T-helper 1 cell treated with Interleukin-12 subunit alpha and Interleukin-12 subunit beta and Interleukin-4 antibody, amounts not matched to agents 30 ng/mL and 1 ng/mL, for 36 hours (primary cell): ENCODE data around the gene SCRN2. TPM values are rescaled to one million over a fixed set of nuclear protein-coding genes. Genes with fewer than 3 reads are reported as not detected.

Experiments
- intact Hi-C: fragments of 100-400 bp; cut with micrococcal nuclease; formaldehyde crosslinking; loops from one replicate; pipeline ENCODE4 v1.15.1; 2024
- total RNA-seq: library from RNA; stranded (reverse); gene quantifications from 2 replicates; pipeline ENCODE4 v1.2.3, GENCODE V29; 2022

The SCRN2 gene
- 28.7 and 32.4 TPM in 2 replicates for total RNA-seq

DNA sequence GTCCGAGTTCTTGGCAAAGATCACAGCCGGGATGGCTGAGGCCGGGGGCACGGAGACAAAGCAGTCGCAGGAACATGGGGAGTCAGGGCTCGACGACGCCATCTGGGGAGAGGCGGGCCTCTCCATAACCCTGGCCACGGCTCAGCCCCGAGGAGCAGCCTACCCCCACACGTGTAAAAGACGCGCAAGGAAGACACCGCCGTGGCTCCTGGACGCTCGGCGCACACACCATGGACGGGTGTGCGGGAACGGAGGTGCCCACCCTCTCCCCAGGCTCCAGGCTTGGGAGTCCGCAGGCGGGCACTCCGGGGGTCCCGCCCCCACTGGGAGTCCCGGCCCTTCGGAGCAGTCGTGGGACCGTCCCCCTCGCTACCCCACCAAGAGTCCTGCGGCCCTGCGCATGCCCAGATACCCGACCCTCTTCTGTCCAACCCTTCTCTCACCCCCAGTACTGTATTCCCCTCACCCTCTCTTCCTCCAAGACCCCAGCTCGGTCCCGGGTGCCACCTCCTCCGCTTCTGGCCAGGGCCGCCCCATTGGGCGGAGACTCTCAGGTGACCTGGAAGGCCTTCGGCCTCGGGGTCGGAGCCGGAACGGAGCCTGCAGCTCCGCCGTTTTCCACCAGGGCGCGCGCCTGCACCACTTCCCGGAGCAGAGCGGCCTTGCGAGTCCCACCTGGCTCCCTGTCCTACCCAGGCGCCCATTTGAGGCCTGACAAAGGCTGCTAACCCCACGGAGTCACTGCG lies at the start of gene SCRN2:
TSS of gene SCRN2 (minus strand) at position 532 of the 746 bp plus-strand sequence. CDS start at position 102, 430 bp downstream.
- intact Hi-C loops = loop anchor here (1.0 to 2.0 kb wide), 6 partner anchors 10 to 184 kb away; partner anchors contain the start of genes LRRC46, MRPL10 and PNPO

DNA sequence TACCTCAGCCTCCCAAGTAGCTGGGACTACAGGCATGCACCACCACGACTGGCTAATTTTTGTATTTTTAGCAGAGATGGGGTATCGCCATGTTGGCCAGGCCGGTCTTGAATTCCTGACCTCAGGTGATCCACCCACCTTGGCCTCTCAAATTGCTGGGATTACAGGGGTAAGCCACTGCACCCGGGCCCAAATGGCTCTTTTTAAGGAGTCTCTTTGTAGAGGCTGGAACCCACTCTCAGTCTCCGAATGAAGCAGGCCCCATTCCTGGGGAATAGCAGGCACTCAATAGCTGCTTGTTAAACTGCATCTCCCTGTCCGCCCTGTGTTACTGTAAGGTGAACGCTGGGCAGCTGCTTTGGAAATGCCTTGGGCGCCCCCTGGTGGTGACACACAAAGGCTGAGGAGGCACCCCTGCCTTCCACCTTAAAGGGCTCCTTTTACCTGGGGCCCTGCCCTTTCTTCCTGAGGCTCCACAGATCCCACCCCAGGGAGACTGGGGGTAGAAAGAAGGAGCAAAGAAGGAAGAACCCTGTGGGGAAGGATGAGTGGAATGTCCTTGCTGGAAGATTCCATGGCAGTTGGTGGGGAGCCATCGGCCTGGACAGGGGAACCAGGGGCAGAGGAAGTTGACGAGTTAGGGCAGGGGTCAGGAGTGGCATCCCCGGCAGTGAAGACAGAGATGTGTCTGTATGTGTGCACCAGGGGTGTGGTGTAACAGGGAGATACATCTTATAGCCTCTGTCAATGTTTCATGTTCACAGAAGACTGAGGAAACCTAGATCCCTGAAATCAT lies 48.9 kb upstream of the SCRN2 start:
- intact Hi-C loops = loop anchor here (1.0 kb wide), 2 partner anchors 49 to 114 kb away; partner anchors contain the start of gene SCRN2

DNA sequence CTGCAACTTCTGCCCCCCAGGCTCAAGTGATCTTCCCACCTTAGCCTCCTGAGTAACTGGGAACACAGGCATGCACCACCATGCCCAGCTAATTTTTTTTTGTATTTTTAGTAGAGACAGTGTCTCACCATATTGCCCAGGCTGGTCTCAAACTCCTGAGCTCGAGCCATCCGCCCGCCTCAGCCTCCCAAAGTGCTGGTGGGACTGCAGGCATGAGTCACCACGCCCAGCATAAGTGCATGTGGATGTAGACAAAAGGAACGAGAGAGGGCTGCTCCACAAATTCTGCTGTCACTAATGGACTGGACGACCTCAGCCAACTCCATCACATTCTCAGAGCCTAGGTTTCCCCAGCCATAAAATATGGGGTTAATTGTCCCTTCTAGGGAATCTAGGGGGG lies 47.2 kb upstream of the SCRN2 start:
- intact Hi-C loops = no loop called here

DNA sequence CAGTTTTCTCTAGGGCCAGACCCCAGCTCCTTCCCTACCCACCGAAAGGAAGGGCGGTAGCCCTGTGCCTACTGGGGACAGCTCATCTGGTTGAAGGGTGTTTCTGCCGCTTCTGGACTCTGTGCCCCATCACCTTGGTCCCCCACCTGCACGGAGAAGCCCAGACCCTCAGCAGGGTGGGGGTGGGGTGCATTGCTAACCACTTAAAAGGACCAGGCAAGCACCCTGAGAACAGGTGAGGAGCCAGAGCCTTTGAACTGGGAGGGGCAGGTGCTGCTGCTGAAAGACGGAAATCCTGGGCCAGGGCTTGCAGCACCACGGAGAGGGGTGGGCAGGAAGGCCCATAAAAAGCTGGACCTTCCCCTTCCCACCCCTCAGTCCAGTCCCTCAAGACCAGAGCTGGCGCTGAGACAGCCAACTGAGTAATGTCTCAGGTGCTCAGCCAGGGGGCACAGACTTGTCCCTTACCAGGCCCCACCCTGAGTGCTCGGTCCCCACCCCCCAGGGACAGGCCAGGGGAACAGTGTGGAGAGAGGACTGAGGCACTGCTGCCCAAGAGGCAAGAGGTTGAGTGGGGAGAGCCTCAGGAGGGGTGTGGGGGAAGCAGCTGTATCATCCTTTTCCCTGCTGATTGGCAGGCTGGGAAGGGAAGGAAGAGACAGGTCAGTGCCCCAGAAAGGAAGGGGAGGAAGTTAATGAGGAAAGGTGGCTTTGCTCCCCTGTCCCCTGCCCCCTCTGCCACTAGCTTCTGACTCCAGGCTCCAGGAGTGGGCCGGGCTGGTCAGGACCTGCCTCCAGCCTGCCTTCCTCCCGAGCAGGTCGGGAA lies 44.0 kb upstream of the SCRN2 start:
- intact Hi-C loops = no loop called here

DNA sequence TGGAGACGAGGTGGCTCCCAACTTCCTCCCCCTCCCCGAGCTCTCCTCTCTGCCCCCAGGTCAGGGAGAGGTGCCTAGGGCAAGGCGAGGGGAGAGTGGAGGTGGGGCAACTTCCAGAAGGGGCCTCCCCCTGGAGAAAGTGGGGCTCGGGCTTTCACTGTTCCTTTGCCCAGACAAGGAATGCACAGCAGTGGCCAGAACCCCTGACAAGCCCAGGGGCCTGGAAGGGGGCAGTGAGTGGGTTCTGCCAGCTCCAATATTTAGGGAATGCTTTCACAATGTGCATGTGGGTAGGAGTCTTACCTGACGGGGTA lies 43.3 kb upstream of the SCRN2 start:
- intact Hi-C loops = no loop called here

DNA sequence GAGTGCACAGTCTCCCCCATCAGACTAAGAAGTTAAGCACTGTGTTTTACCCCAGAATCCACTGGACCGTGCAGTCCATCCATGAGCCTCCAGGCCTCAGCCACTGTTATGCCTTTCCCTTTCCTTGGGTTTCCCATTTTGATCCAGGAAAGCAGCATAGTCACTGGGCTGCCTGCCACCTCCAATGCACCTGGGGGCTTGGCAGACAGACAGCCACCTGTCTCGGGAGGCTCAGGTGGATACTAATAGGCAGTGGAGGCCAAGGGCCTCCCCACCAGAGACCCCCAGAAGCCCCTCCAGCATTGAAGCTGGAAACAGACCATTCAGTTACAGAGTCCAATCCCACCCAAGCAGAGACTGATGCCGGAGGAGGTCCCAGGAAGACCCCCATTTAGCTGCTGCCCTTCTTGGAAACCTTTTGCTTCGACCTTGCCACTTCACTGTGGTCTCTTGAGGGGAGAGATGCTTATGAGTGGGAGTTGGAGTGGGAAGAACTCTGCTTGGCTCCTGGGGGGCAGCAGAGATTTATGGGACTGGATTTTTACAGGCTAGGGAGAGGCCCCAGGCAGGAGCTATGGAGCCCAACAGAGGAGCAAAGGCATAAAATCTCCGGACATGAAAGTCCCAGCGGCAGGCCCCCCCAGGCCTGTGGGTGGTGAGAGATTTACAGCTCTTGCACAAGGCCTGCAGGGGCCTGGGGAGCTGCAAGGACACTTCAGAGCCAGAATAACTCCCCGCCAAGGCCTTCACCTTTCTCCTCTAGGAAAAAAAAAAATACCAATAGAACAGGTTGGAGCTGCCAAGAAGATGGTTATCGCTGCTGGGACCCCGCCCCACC lies 42.7 kb upstream of the SCRN2 start:
- intact Hi-C loops = no loop called here

DNA sequence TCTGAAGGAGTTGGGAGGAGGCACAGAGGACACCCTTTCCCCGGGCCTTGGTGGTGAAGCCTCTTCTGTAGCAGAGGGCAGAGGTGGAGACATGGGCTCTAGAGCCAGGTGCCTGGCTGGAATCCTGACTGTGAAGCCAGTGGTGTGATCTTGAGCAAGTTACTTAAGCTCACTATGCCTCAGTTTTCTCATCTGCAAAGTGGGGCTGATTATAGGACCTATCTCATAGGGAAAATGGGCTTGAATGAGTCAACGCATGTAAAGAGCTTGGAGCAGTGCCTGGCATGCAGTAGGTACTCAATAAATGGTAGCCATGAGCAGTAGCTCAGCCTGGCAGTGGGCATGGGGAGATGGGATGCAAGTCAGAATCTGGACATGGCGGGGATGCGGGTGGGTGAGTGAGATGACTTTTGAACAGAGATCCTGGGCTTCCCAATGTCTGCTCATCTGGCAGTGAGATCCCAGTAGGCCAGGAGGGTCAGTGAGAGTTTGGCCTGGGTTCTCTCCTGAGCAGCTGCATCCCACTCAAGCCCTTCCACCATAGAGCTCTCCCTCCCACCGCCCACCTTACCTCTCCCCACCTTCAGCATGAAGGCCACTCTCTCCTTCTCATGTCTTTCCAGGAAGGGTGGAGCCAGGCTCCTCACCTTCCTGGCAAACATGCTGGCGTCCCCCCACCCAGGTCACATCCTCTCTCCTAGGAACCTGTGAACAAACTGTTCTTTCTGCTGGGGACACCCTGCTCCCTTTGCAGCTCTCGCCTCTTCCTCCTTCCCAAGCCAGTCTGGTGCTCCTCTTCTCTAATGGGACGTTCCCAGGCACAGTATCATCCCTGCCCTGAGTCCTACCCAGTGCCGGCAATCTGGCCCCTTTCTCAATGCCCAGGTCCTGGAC lies 41.9 kb upstream of the SCRN2 start:
- intact Hi-C loops = no loop called here

DNA sequence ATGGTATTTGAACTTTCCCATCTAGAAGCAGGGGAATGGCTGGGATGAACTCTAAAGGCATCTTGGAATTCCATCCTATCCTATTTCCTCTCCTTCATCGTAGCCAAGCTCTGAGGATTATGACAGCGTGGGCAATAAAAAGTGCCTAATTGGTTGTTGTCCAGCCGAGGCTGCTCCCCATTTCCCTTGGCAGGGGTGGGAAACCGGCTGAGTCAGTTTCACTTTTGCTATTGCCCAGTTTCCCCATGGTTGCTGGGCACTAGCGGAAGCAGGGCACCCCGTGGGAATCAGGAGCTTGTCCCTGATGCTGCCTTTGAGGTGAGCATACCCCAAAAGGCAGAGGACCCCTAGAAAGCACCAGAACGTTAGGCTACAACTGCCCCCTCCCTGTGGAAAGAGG lies 41.2 kb upstream of the SCRN2 start:
- intact Hi-C loops = no loop called here

DNA sequence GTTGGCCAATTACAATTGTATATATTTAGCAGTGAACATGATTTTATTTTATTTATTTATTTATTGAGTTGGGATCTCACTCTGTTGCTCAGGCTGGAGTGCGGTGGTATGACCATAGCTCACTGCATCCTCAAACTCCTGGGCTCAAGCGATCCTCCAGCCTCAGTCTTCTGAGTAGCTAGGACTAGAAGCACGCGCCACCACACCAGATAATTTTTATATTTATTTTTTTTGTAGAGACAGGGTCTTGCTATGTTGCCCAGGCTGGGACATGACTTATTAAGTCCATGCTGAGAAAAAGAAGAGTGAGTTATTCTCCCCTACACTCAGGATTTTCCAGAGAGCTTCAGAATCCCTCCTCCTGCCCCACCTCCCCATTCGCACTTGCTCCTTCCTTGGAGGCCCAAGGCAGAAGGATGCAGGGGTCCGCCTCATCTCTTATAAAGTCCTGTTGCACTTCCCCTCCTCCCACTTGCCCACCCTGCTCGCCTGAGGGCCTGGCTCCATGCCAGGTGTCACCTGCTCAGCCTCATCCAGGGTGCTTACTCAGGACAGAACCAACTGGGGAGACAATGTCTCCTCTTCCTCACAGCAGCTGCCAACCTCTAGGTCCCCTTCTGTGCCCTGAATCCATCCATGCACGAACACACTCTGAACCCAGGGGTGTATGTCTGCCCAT lies 38.8 kb upstream of the SCRN2 start:
- intact Hi-C loops = no loop called here

DNA sequence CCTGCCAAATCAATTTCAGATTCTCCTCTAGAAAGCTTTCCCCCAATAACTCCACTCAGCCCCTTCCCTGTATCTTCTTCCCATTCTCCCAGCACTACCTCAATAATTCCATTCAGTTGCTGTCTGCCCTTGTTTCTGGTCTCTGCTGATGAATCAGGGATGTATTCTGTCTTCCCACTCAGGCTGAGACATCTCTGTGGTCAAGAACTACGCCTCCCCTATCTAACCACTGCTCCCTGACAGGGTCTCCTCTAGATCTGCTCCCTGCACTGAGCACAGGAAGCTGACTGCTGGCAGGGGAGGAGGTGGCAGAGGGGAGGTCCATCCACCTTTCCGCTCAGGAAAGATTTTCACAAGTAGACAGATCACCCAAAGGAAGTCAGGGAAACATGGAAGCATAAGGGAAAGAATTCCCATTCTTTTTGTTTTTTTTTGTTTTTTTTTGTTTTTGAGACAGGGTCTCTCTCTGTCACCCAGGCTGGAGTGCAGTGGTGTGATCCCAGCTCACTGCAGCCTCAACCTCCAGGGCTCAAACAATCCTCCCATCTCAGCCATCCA lies 38.0 kb upstream of the SCRN2 start:
- intact Hi-C loops = no loop called here

DNA sequence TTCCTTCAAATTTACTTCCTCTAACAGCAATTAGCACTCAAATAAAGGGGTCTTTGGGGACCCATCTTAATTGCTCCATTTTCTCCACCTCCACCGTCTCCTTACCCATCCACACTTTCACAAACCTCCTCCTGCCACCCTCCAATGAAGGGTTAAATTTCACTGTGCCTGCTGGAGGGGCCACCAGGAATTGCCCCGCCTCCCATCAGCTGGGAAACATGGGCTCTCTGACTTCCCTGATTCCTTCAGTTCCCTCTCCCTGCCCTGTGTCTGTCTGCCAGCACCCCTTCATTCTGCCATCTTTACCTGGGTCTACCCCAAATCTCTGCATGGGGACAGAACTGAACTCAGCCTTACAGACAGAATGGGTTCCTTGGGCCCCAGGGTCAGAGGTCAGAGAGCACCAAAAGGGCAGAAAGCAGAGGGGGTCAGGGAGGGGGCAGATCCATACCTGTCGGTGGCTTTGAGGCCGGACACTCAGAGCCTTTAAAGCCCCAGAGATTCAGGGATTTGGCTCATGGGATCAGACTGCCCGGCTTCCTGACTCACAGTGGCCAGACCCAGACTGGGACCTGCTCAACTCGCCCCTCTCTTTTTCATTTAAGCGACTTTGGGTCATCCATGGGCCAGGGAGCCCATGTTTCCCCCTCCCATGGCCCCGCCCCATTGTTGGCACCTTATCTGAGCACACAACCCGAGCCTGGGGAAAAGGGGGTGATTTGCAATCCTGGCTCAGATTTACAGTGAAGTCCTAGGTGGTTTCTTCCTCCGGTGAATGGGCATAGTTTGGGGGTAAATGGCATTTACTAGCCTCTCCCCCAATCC lies 37.3 kb upstream of the SCRN2 start:
- intact Hi-C loops = no loop called here

DNA sequence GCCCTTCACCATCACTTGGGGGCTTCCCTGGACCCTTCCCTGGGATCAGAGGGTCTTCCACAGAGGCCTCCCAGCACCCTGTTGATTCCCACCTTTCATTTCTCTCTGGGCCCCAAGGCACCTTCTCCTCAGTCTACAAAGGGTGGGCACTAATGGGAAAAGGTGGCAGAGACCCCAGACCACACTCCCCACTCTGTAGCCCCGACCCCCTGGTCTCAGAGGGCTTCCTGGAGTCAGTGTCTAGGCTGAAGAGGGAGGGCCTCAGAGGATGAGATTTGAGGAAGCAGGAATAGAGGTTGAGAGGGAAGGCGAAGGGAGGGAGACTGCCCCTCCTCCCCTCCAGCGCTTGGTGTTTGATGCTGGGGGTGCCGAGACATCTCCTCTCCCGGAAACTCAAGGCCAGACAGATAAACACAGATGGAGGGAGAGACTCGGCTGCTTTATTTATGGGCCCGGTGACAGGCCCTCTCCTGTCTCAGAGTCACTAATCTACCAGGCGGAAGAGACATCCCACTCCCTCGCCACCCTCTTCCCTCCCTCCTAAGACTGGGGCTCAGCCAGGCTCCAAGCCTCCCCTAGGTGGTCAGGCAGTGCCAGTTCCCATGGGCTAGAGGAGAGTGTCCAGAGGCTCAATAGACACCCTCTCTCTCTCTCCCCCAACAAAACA lies 36.4 kb upstream of the SCRN2 start:
- intact Hi-C loops = no loop called here

DNA sequence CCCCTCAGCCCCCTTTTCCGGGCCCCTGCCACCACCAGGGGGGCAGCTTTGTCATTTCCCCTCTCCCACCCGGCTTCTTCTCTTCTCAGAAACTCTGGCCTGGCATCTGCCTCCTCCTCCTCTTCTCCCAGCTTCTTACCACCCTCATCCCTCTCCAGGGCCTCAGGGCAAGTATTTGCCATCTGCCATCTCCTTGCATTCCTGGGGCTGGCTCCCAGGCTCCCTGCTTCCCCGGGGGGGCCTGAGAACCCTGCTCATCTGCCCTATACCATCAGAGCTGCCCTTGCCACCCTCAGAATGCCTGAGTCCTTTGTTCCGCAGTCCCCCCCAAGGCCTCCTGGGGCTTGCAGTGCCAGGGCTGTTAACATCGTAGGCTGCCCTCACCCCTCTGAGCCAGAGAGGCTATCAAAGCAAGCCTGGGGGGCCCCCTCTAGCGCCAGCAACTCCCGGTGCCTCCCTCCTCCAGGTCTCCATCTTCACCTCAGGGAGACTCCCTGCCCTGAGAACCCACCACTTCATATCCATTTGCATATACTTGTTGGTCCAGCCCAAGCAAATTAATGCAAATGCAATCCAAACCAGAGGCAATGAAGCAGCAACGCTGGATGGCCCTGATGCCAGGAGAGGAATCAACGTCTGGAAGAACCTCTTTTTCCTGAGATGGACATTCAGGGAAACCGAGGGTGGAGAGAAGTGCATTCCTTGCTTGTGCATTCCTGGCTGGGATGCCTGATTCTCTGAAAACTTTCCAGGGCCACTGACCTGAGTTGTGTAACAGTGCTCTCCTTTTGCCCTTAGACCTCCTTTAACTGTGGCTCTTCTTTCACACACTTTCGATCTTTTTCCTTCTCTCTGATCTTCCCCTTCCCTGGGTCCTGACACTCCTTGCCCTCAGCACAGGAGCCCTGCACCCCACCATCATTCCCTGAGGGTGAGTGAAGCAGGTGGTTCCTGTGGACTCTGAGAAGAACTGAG lies 34.2 kb upstream of the SCRN2 start:
- intact Hi-C loops = no loop called here

DNA sequence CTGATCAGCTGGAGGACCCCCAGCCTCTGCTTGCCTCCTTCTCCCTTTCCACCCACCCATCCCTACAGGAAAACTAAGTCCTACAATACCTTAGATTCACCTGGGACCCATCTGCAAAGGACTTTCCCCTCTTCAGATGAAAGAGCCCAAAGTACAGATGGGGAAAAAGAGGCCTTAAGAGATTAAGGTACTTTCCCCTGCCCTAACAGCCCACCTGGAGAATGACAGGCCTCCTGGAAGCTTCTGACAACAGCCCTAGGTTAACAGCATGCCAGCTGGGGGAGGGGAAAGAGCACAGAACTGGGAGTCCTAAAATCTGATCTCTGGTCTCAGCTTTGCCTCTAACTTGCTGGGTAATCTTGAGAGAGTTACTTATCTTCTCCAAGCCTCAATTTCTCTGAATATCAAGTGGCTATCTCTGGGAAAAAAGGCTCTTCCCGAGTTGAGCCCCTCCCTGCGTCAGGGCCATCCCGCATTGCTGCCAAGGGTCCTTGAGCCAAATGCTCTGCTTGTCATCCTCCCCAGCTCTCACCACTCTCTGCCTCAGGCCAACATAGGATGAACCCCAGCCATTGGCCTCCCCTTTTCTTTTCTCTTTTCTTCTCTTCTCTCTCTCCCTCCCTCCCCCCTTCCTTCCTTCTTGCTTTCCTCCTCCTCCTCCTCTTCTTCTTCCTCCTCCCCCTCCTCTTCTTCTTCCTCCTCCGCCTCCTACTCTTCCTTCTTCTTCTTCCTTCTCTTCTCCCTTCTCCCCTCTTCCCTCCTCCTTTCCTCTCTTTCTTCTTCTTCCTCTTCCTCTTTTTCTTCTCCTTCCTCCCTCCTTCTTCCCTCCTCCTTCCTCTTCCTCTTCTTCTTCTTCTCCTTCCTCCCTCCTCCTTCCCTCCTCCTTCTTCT lies 32.4 kb upstream of the SCRN2 start:
- intact Hi-C loops = no loop called here

DNA sequence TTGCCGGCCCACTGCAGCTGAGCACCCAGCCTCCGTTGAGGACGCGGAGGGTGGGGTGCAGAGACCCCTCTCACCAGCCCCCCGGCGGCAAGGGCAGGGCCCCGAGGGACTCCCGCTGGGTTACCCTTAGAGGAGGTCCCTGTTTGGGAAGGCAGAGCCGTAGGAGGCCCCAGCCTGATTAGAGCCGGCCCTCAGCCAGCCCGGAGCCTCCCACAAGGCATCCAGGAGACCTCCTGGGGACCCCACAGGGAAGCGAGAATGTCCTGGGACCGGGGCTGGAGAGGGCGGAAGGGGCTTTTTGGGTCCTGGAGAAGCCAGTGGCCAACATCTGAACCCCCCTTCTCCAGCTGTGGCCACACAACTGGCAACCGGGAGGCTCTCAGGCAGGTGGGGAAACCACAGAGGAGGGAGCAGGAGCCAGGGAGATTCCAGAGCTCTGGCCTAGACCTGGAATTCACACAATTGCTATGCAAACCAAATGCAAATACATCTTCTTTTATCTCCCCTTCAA lies 31.6 kb upstream of the SCRN2 start:
- intact Hi-C loops = no loop called here
